Measurements from ENCODE around the gene CCT3. TPM values are rescaled to one million over a fixed set of nuclear protein-coding genes. Genes with fewer than 3 reads are reported as not detected.
A peak's percentile ranks its signal among the peaks of the same experiment; 100 is the strongest.

CCT3 gene
- total RNA-seq, 1 donor from 2014 or later: 174 TPM

- Mint-ChIP-seq H3K4me1 (no peaks in the 10 kb centered on the region), H3K27me3 (ENCODE audit: low read depth) (no peaks in the 10 kb centered on the region), H3K27ac (no peak overlapping the region), H3K9me3 (no peaks in the 10 kb centered on the region), H3K36me3 (peaks cover 41% of the 10 kb centered on the region), H3K4me3 (no peak overlapping the region)
- no peak for DNase-seq (ENCODE audit: low spot score in 2 of 2, unreplicated experiment in 2 of 2)
- no peak for TF ChIP-seq CTCF (IDR thresholded peaks at IDR 0.05; ENCODE audit: unreplicated experiment)
Observed at GRCh38 chr1:156310962-156311361, 27.1 kb downstream of the CCT3 start.

GRCh38 chr1:156308078-156308477, 30.0 kb downstream of the CCT3 start:
- H3K36me3 Mint-ChIP-seq: peaks cover 33% of the 10 kb centered on the region
- no peak overlapping the region for H3K27ac Mint-ChIP-seq
- H3K4me1 Mint-ChIP-seq: peaks cover 4% of the 10 kb centered on the region
- H3K27me3 Mint-ChIP-seq (ENCODE audit: low read depth): no peaks in the 10 kb centered on the region
- H3K4me3 Mint-ChIP-seq: no peak overlapping the region
- no peak for DNase-seq (ENCODE audit: low spot score in 2 of 2, unreplicated experiment in 2 of 2)
- TF ChIP-seq CTCF (IDR thresholded peaks at IDR 0.05; ENCODE audit: unreplicated experiment): no peak
- no peaks in the 10 kb centered on the region for H3K9me3 Mint-ChIP-seq

- peak overlapping the region; percentile 43 for H3K27ac Mint-ChIP-seq
- no peak for DNase-seq (ENCODE audit: low spot score in 2 of 2, unreplicated experiment in 2 of 2)
- peaks cover 22% of the 10 kb centered on the region for H3K36me3 Mint-ChIP-seq
- H3K4me3 Mint-ChIP-seq: no peak overlapping the region
- H3K9me3 Mint-ChIP-seq: no peaks in the 10 kb centered on the region
- peaks cover 4% of the 10 kb centered on the region for H3K4me1 Mint-ChIP-seq
- no peak for TF ChIP-seq CTCF (IDR thresholded peaks at IDR 0.05; ENCODE audit: unreplicated experiment)
- H3K27me3 Mint-ChIP-seq (ENCODE audit: low read depth): no peaks in the 10 kb centered on the region
Observed at GRCh38 chr1:156305215-156305614, 32.9 kb downstream of the CCT3 start.

- Mint-ChIP-seq H3K4me1 (peaks cover 4% of the 10 kb centered on the region), H3K4me3 (no peak overlapping the region), H3K9me3 (no peaks in the 10 kb centered on the region), H3K36me3 (peaks cover 12% of the 10 kb centered on the region), H3K27me3 (ENCODE audit: low read depth) (no peaks in the 10 kb centered on the region), H3K27ac (no peak overlapping the region)
- no peak for TF ChIP-seq CTCF (IDR thresholded peaks at IDR 0.05; ENCODE audit: unreplicated experiment)
- no peak for DNase-seq (ENCODE audit: low spot score in 2 of 2, unreplicated experiment in 2 of 2)
Observed at GRCh38 chr1:156303241-156303640, 34.9 kb downstream of the CCT3 start.

- no peak for TF ChIP-seq CTCF (IDR thresholded peaks at IDR 0.05; ENCODE audit: unreplicated experiment)
- Mint-ChIP-seq H3K4me1 (peaks cover 9% of the 10 kb centered on the region), H3K27me3 (ENCODE audit: low read depth) (no peaks in the 10 kb centered on the region), H3K36me3 (peaks cover 2% of the 10 kb centered on the region), H3K4me3 (no peak within 1 kb of the TSS), H3K9me3 (no peaks in the 10 kb centered on the region), H3K27ac (no peak within 1 kb of the TSS)
- no peak for DNase-seq (ENCODE audit: low spot score in 2 of 2, unreplicated experiment in 2 of 2)
Observed at GRCh38 chr1:156298852-156299357, 39.2 kb downstream of the CCT3 start, which contains the start of gene VHLL. VHLL (minus strand) TSS chr1:156299307; CDS start chr1:156299189, 118 bp downstream.

Data from mesothelial cell of epicardium (in vitro differentiated cells).